Measurements from ENCODE around the gene DPP6.
"Not testable (repeated sequence)": the region's sequence is repeated elsewhere in the genome, so short reads cannot be mapped to it uniquely, and the experiment has no call there.

The DPP6 gene

GRCh38 chr7:154631162-154631561 is 579.0 kb downstream of the DPP6 start:
- DNase-seq: no peak

GRCh38 chr7:154633641-154634040 is 581.4 kb downstream of the DPP6 start:
- no peak for DNase-seq

GRCh38 chr7:154638286-154638685 is 586.1 kb downstream of the DPP6 start:
- DNase-seq: no peak

- DNase-seq: no peak
Observed at GRCh38 chr7:154640266-154640865, 588.2 kb downstream of the DPP6 start.

- DNase-seq: no peak
Observed at GRCh38 chr7:154640917-154641316, 588.7 kb downstream of the DPP6 start.

GRCh38 chr7:154644366-154644765 is 592.2 kb downstream of the DPP6 start:
- no peak for DNase-seq

- no peak for DNase-seq
Observed at GRCh38 chr7:154646126-154647013, 594.2 kb downstream of the DPP6 start.

GRCh38 chr7:154647625-154648024 is 595.4 kb downstream of the DPP6 start:
- DNase-seq: no peak

- no peak for DNase-seq
Observed at GRCh38 chr7:154649015-154649414, 596.8 kb downstream of the DPP6 start.

- no peak for DNase-seq
Observed at GRCh38 chr7:154649434-154649833, 597.2 kb downstream of the DPP6 start.

GRCh38 chr7:154650275-154650674 is 598.1 kb downstream of the DPP6 start:
- DNase-seq: no peak

GRCh38 chr7:154651501-154651900 is 599.3 kb downstream of the DPP6 start:
- DNase-seq: no peak

GRCh38 chr7:154652564-154652963 is 600.4 kb downstream of the DPP6 start:
- no peak for DNase-seq

- DNase-seq: no peak
Observed at GRCh38 chr7:154653281-154653680, 601.1 kb downstream of the DPP6 start.

GRCh38 chr7:154656618-154657017 is 604.4 kb downstream of the DPP6 start:
- no peak for DNase-seq

- no peak for DNase-seq
Observed at GRCh38 chr7:154666768-154667167, 614.6 kb downstream of the DPP6 start.

GRCh38 chr7:154672659-154673415 is 620.6 kb downstream of the DPP6 start:
- no peak for DNase-seq

GRCh38 chr7:154674191-154674590 is 622.0 kb downstream of the DPP6 start:
- DNase-seq: no peak

- no peak for DNase-seq
Observed at GRCh38 chr7:154675560-154675959, 623.4 kb downstream of the DPP6 start.

GRCh38 chr7:154676033-154676421 is 623.8 kb downstream of the DPP6 start:
- not testable (repeated sequence) for DNase-seq

GRCh38 chr7:154676422-154677073 is 624.4 kb downstream of the DPP6 start:
- no peak for DNase-seq

GRCh38 chr7:154677454-154677853 is 625.3 kb downstream of the DPP6 start:
- no peak for DNase-seq

- not testable (repeated sequence) for DNase-seq
Observed at GRCh38 chr7:154678001-154678550, 625.9 kb downstream of the DPP6 start.
